HG03196 (cell line): ENCODE measurements around the gene EPHA6.
"Not testable (repeated sequence)": the region's sequence is repeated elsewhere in the genome, so short reads cannot be mapped to it uniquely, and the experiment has no call there.

Source experiments
- ATAC-seq: cut with Tn5 transposase; IDR thresholded peaks from one replicate; pipeline ENCODE4 v1.9.1; 2021; ENCODE audit not compliant: unreplicated experiment

Gene EPHA6

DNA sequence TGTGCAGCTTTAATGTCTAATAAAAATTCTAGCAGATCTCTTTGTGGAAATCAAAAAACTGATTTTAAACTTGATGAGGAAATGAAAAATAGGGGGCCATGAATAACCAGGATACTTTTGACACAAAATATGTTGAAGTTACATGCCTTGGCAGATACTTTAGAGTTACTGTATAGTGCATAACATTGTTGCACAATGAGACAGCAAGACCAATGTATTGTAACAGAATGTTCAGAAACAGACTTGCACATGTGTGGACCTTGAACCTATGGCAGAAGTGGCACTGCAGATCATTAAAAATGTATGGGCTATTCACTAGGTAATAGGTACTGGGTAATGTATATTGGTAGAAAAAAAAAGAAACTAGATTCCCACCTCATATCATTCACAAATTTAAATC, 607.2 kb downstream of the EPHA6 start:
- no peak for ATAC-seq

DNA sequence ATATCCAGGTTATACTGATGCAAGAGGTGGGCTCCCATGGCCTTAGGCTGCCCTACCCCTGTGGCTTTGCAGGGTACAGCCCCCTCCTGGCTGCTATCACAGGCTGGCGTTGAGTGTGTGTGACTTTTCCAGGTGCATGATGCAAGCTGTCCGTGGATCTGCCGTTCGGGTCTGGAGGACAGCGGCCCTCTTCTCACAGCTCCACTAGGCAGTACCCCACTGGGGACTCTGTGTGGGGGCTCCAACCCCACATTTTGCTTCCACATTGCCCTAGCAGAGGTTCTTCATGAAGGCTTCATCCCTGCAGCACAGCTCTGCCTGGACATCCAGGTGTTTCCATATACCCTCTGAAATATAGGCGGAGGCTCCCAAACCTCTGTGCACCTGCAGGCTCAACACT, 610.6 kb downstream of the EPHA6 start:
- no peak for ATAC-seq

- ATAC-seq = no peak
Observed at GRCh38 chr3:97430601-97431000, 616.2 kb downstream of the EPHA6 start.

DNA sequence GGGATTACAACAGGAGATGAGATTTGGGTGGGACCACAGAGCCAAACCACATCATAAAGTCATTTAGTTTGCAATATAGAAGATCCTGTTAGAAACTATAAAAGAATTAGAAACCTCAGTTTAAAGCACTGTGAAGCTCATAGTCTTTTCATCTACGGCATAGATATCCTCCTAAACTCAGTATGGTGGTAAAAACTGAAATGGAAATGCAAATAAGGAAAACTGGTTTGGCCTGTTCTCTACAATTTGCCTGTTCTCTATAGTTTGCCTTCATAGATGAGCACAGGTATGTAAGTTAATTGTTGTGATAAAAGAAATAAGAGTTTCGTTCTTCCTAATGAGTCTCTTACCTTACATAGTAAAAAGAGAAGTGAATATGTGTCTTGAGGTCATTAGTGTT, 618.5 kb downstream of the EPHA6 start:
- no peak for ATAC-seq

DNA sequence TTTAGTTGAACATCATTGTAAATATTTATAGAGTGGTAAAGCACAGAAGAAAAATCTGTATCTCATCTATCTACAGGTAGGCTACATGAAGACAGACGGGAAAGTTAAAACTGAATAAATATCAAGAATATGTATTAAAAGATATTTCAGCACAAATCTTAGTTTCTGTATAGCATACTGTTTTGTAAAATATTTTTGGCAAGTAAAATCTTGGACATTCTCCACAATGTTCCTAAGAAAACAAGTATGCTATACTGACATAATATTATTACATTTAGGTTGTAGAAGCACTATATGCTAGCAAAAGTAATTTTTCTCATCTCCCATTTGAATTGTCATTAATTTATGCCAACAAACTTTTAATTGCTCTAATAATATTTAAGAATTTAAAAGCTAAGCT, 623.7 kb downstream of the EPHA6 start:
- ATAC-seq = no peak

DNA sequence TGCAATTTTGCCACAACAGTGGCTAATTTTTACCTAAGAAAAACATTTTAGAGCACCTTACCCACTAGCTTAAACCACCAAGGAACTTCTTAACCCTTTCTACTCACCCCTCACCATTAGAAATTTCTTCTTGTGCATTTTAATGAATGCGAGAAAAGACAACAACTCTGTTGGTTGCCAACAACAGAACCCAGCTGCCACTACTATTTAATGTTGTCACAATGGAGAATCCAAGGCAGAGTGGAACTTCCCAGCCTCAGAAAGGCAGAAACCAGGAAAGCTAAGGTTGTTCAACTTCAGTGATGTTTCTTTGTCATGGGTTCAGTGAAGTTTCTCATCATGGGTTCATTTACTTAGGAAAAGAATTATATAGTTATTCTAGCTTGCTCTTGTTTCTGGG, 625.0 kb downstream of the EPHA6 start:
- ATAC-seq = no peak

- no peak for ATAC-seq
Observed at GRCh38 chr3:97464035-97464434, 649.6 kb downstream of the EPHA6 start.

DNA sequence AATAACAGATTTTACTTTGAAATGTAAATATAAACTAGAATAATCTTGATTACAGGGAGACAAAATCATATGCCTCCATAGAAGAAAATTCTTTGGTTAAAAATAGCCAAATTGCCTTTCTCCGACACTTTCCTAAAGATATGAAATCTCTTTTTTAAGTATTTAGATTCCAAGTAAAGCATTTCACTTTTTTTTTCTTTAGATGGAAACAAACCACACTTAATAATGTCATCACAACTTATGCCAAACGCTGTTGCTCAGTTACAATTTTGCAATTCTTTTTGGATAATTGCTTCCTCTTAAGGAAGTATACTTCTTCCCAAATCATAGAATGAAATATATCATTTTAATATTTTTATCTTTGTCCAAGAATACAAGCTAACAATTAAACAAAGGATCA, 656.1 kb downstream of the EPHA6 start:
- ATAC-seq = no peak

DNA sequence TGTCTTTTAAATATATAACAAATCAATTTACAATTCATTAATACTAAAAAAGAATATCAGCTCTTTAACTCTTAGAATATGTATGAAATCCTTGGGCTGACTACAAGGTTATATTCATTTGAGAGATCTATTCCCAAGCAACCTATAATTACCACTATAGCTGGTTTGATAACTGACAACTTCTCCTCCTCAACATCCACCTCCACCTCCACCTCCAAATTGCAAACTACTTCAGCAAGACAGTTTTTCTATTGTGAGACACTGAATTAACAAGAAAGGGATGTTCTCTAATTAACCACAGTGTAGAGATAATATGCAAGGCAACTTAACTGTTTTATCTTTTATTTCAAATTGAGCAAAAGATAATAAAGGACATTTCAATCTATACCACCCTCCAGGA, 665.3 kb downstream of the EPHA6 start:
- no peak for ATAC-seq

DNA sequence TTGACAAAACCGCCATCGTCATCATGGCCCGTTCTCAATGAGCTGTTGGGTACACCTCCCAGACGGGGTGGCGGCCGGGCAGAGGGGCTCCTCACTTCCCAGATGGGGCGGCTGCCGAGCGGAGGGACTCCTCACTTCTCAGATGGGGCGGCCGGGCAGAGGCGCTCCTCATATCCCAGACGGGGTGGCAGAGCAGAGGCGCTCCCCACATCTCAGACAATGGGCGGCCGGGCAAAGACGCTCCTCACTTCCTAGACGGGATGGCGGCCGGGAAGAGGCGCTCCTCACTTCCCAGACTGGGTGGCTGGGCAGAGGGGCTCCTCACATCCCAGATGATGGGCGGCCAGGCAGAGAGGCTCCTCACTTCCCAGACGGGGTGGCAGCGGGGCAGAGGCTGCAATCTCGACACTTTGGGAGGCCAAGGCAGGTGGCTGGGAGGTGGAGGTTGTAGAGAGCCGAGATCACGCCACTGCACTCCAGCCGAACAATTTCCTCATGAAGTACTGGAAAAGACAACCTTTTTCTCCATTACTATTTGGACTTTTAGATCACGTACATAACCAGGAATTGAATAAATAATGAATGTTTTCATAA, 666.4 kb downstream of the EPHA6 start:
- not testable (repeated sequence) for ATAC-seq

DNA sequence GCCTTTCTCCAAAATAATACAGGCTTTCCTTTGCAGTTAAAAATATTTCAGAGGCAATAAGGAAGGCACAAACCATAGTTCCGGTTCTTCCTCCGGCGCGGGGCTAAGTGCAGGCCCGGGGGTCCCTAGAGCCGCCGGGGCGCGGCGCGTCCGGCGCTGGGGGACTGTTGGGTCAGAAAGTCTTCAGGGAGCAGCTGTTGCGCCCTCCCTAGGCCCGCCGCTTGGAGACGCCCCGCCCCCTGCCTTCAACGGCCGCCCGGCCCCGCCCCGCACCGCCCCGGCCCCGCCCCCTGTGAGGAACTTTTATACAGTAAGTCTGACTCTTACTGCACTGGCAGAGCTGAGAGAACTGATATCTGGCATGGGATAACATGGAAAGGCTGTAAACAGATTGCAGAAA, 667.0 kb downstream of the EPHA6 start:
- ATAC-seq = no peak

GRCh38 chr3:97485206-97485605, 670.8 kb downstream of the EPHA6 start:
- no peak for ATAC-seq

DNA sequence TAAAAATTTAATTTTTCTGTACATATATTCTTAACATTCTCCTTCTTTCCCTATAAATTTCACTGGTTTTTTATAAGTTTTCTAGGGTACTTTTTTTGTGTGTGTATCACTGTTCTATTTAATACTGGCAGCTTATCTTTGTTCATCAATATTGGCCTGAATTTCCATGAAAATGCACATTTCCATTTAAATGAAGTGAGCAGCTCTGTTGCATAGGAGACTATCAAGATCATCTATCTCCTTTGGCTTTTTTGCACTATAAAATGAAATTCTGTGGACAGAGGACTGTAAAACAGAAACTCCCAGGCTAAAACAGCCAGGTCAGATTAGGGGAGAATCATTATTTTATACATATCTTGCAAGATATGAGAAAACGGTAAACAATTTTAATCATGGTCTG, 673.2 kb downstream of the EPHA6 start:
- ATAC-seq = no peak

GRCh38 chr3:97488741-97489140, 674.3 kb downstream of the EPHA6 start:
- ATAC-seq = no peak

DNA sequence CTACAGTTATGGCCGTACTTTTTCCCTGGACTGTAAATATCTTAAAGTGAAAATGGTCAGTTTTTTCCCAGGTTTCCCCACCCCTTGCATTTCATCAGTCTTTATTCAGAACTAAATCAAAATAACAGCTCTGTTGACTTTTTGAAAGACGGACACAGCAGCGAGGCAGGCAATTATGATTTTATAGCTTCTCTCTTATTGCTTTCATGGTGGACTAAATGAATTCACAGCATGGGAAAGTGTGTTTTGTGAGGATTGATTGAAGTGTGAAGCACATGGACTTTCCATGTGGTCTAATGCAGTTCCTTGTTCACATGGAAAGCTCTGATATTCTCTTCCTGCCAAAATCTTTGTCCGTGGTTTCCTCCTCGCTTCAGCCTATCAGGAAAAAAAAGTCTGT, 681.5 kb downstream of the EPHA6 start:
- no peak for ATAC-seq

DNA sequence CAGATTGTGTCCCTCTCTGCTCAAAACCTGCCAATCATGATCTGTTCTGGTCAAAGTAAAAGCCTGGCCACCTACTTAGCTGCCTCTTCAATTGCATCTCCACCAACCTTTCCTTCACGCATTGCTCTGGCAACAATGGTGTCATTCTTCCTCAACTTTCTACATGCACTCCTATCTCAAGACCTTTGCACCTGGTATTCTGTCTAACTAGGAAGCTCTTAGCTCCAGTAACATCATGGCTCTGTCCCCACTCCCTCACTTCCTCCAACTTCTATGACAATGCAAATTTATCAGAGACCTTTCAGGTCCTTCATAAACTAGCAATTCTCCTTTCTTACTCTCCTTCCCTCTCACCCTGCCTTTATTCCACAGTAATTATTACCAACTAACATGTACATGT, 682.7 kb downstream of the EPHA6 start:
- no peak for ATAC-seq

DNA sequence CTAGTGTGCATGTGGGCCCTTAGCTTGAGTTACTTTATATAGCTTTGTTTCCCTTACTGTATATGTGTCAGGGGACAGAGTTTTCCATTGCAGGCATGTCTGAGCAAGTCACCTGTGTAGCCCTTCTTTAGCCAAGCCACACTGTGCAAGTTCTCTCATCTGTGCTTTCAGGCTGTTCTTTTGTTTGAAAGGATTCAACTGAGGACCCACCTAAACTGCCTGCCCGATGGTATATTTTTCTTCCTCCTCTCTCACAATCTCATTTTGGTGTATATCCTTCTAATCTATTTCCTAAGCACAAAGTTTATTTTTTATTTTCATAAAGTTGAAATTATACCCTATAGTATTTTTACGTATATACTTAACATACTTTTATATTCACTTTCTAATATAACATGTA, 690.1 kb downstream of the EPHA6 start:
- no peak for ATAC-seq

DNA sequence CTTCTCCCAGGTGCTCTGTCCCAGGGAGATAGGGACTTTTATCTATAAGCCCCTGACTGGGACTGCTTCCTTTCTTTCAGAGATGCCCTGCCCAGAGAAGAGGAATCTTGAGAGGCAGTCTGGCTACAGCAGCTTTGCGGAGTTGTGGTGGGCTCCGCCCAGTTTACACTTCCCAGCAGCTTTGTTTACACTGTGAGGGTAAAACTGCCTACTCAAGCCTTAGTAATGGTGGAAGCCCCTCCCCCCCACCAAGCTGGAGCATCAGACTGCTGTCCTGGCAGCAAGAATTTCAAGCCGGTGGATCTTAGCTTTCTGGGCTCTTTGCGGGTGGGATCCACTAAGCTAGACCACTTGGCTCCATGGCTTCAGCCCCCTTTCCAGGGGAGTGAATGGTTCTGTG, 696.4 kb downstream of the EPHA6 start:
- no peak for ATAC-seq

DNA sequence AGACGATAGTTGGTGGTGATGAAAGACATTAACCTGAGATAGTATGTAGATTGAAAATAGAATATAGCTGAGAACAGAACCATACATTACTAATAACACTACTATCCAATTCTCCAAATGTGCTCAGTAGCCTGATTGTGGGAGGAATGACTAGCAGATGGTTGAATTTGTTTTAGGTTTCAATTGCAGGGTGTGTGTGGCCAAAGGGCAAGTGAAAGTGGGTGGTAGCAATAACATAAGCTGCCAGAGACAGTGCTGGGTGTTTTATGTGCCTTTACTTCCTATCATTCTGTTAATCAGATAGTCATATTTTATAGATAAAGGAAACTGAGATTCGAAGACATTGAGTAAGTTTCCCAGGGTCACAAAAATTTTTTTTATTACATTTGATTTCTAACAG, 700.7 kb downstream of the EPHA6 start:
- no peak for ATAC-seq

DNA sequence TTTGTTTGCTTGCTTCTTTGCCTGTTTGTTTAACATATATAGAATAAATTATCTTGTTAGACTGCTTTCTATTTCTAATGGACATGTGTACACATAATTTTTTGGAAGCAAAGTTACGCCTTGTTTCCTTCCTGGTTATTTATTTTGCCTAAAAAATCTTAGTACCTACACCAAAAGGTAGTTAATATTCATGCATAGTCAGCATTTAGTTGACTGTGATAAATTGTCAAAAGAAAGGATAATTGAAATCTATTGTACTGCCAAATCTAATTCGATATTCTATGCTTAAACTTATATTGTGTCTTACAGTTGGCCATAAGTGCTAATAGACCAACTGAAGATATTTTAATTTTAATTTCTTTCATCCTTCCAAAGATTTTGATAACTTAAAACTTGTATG, 716.3 kb downstream of the EPHA6 start:
- ATAC-seq = no peak

GRCh38 chr3:97547573-97547972, 733.2 kb downstream of the EPHA6 start:
- not testable (repeated sequence) for ATAC-seq

- ATAC-seq = no peak
Observed at GRCh38 chr3:97550408-97550807, 736.0 kb downstream of the EPHA6 start.

DNA sequence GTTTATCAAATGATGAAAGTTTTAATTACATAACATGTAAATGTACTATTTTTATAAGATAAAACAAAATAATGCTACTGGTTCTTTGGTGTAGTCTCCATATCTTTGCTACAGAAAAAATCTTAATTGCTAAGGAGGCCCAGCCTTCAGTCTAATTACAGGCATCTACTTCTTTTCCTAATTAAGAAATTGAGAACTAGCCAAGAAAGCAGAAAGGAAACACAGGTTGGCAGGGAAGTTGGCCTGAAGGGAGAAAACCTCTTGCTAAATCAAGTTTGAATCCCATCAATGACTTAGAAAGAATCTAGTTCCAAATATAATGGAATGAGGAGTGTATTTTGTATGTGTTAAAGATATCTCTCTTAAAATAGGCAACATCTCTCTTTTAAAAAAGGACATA, 737.8 kb downstream of the EPHA6 start:
- no peak for ATAC-seq

GRCh38 chr3:97575742-97576141, 761.3 kb downstream of the EPHA6 start:
- ATAC-seq = no peak
